Endothelial cell of umbilical vein (primary cell): ENCODE data around the gene MYH8.

Experiments
- EZH2 ChIP-seq: IDR thresholded peaks from 2 replicates; pipeline ENCODE4 v1.6.1; 2012; ENCODE audit warnings: borderline replicate concordance, low read depth, mild to moderate bottlenecking, moderate library complexity, low read length, inconsistent platforms; ENCODE audit not compliant: severe bottlenecking
- POLR2AphosphoS5 ChIP-seq: IDR thresholded peaks from 2 replicates; pipeline ENCODE4 v1.6.1; 2012; ENCODE audit warnings: low read depth, mild to moderate bottlenecking, control low read depth, low read length, moderate library complexity; ENCODE audit not compliant: insufficient read depth
- TF ChIP-seq, protein P1 (sequence below), 2 donors: IDR thresholded peaks; 1 replicate in 1 of 2; 2 replicates in 1 of 2; pipeline ENCODE4 v1.5.1; 2011; ENCODE audit warnings: low read length in 2 of 2, mild to moderate bottlenecking in 2 of 2, moderate library complexity in 2 of 2, control low read depth in 1 of 2, inconsistent platforms in 1 of 2, low read depth in 1 of 2; ENCODE audit not compliant: insufficient read depth in 1 of 2; ENCODE audit errors: extremely low read depth in 1 of 2

DNA sequence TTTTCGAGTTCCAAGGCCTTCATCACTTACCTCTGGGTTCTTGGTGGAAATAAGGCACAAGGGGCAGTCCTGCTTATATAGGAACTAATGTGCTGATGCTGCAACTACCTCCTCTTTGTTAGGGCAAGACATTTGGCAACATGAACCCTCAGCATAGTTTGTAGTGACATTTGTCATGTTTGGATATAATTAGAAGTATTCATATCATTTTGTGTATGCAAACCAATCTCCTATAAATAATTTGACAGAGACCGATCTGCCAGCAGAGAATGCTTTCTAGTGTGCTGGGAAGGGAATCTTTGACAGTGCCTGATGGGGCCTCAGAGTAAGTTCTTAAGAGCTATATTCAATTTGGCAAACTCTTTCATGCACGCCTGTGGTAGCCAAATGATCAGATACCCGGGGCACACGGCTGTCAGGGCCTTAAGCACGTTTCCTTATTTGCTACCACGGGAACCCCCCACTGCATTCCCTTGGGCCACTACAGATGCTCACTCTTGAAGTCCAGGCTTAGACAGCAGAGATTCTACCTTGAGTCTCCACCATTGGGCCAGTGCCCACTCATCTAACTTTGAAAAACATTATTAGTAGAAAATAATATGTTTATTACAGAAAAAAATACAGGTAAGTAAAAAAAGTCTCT lies at the start of gene MYH8:
- TF ChIP-seq, protein P1, sequence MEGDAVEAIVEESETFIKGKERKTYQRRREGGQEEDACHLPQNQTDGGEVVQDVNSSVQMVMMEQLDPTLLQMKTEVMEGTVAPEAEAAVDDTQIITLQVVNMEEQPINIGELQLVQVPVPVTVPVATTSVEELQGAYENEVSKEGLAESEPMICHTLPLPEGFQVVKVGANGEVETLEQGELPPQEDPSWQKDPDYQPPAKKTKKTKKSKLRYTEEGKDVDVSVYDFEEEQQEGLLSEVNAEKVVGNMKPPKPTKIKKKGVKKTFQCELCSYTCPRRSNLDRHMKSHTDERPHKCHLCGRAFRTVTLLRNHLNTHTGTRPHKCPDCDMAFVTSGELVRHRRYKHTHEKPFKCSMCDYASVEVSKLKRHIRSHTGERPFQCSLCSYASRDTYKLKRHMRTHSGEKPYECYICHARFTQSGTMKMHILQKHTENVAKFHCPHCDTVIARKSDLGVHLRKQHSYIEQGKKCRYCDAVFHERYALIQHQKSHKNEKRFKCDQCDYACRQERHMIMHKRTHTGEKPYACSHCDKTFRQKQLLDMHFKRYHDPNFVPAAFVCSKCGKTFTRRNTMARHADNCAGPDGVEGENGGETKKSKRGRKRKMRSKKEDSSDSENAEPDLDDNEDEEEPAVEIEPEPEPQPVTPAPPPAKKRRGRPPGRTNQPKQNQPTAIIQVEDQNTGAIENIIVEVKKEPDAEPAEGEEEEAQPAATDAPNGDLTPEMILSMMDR (IDR thresholded peaks at IDR 0.05; ENCODE audit: extremely low read depth in 1 of 2, insufficient read depth in 1 of 2, low read depth in 1 of 2, low read length in 2 of 2): no peak
- TF ChIP-seq EZH2 (no peak), POLR2AphosphoS5 (no peak)
